NCI-H1105 treated with DMSO at 0.1 percent for 48 hours (cell line): ENCODE measurements around the gene SLC66A2.

Source experiments
- DNase-seq: peaks from one replicate; lab custom pipeline; 2025; lab: John Stamatoyannopoulos, UW

The SLC66A2 gene

GRCh38 chr18:79903071-79903635 lies 48.3 kb downstream of the SLC66A2 start:
- DNase-seq: no peak

- no peak for DNase-seq
Measured at GRCh38 chr18:79902640-79903039, 48.8 kb downstream of the SLC66A2 start.

GRCh38 chr18:79902075-79902474 lies 49.4 kb downstream of the SLC66A2 start:
- no peak for DNase-seq

GRCh38 chr18:79901665-79902064 lies 49.8 kb downstream of the SLC66A2 start:
- no peak for DNase-seq

- DNase-seq: no peak
Measured at GRCh38 chr18:79900610-79901570, 50.6 kb downstream of the SLC66A2 start.

- DNase-seq: no peak
Measured at GRCh38 chr18:79899609-79900445, 51.6 kb downstream of the SLC66A2 start.

DNA sequence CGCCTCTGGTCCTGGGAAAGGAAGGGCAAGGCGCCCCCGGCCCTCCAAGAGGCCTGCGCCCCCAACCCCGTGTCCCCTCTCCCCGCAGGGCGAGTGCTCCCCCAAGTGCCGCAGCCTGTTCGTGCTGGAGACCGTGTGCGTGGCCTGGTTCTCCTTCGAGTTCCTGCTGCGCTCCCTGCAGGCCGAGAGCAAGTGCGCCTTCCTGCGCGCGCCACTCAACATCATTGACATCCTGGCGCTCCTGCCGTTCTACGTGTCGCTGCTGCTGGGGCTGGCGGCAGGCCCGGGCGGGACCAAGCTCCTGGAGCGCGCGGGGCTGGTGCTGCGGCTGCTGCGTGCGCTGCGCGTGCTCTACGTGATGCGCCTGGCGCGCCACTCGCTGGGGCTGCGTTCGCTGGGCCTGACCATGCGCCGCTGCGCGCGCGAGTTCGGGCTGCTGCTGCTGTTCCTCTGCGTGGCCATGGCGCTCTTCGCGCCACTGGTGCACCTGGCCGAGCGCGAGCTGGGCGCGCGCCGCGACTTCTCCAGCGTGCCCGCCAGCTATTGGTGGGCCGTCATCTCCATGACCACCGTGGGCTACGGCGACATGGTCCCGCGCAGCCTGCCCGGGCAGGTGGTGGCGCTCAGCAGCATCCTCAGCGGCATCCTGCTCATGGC lies 52.4 kb downstream of the SLC66A2 start:
- no peak for DNase-seq

DNA sequence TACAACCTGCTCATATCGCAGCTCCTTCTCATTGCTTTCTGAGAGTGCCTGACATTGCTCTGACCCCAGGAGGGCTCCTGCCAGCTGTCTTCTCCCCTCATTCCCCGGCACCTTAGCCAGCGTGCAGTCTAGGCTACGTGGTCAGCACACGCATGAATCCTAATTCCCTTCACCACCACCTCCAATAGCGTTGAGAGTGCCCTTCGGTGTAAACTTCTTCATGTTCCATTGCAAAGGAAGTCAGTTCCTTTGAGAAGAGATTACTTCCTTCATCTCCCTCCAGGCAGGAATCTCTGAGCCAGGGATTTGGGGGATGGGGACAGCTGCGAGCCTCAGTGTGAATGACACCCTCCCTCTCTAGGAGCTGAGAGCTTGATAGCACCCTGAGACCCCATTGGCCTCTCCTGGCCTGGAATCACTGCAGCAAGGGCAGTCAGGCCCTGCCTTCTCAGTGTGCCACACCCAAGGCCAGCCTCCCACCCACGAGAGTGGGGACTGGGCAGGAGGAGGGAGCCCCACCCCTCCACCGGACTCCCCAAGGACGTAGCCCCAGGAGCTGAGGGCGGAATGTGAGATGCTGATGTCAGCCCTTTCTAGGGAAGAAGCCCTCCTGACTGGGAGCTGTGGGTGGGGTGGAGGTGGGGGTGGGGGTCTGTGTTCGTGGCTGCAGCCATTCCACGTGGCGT lies 53.4 kb downstream of the SLC66A2 start:
- DNase-seq: no peak

DNA sequence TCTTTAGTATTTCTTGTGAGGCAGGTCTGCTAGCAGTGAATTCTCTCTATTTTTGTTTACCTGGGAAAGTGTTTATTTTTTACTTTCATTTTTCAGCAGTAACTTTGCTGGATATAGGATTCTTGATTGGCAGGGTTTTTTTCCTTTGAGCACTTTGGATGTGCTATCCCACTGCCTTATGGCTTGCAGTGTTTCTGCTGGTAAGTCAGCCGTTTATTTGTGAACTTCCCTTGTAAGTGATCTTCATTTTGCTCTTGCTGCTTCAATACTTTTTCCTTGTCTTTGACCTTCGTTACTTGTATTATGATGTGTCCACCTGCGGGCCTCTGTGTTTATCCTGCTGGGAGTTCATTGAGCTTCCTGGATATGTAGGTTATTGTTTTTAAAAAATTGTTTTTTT lies 54.7 kb downstream of the SLC66A2 start:
- DNase-seq: no peak

- DNase-seq: no peak
Measured at GRCh38 chr18:79890674-79891073, 60.8 kb downstream of the SLC66A2 start.

DNA sequence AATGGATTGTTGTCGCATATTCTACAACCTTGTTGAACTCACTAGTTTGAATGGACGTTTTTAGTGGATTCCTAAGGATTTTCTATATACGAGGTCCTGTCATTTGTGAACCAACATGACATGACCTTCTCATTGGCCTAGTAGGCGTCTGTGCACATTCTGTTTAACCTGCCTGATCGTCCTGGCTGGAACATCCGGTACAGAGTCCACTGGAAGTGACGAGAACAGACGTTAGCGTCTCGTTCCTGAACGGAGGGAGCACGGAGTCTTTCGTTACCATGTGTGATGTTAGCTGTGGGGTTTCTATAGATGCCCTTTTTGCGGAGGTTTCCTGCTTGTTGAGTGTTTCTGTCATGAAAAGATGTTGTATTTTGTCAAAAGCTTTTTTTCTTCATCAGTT lies 61.9 kb downstream of the SLC66A2 start:
- DNase-seq: no peak

DNA sequence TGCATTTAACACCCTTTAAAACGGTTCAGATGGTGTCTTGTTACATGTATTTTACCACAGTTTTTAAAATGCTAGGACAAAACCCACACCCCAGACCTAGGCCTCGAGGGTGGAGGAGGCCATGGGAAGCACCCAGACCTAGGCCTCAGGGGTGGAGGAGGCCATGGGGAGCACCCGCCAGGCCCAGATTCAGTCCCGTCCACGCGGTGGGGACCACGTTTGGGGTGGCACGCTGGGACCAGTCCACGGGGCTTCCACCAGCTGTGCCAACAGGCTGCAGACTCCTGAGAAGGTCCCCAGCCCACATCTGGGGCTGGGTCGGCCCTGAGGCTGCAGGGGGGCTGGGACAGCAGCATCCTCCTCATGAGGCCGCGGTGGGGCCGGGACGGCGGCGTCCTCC lies 63.4 kb downstream of the SLC66A2 start:
- DNase-seq: no peak

DNA sequence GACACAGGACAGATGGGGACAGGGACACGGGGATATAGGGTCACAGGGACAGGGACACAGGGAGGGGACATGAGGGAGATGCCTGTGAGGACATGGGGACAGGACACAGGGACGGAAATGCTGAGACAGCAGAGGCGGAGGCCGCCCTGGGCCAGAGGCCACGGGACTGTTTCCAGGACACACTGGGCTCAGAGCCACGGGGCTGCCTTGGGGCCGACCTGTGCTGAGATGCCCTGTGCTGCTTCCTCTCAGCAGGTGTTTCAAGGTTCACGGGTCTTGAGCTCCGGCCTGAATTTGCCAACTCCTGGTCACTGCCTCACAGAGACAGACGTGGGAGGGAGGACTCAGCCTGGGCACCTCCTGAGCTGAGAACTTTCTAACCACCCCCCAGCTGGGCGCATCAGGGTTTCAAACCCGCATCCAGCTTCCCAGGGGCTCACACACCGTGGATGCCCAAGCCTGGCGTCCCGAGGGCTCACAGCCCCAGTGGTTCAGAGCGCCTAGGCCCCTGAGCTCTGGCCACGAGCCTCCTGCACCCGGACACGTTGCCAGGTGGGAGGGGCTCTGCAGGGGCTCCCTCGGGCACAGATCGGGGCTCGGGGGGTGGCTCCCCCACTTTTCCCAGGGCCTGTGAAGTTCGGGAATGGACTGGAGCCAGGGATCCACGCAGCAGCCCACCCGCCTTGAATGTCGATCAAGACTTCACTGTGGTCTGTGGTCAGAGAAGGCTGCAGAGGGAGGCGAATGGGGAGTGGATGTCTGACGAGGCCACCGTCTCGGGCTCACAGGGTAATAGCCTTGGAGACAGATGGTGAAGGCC lies 64.1 kb downstream of the SLC66A2 start:
- DNase-seq: no peak

DNA sequence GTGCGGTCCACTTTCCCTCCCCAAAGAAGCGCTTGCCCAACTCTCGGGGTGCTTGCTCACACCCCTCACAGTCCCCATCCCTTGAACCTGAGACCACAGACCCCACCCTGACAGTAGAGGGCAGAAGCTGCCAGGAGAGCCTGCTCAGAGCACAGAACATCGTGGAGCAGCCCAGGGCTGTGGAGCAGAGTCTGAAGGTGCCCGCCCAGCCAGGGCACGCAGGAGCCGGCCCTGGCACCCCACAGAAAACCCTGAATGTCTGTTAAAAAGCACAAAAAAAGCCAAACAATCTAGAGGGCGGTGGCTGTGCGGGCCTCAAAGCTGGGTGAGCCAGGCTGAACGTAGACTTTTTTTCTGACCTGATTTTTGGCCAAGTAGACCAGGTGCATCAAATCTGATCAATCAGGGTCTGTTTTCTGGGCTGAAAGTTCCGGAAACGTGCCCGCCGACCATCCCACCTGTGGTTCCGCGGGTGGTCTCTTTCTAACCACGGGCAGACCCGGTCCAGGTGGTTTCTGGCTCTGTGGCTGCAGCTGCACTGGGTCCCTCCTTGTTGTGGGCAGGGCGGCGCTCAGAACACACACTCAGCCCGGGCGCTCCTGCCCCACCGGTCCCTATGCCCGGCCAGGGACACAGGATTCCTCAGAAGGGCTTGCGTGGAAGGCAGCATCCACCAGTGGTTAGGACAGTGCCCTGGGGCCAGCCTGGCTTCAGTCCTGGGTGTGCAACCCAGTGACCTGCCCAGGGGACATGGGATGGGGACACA lies 66.3 kb downstream of the SLC66A2 start:
- DNase-seq: no peak

- no peak for DNase-seq
Measured at GRCh38 chr18:79884294-79884962, 67.0 kb downstream of the SLC66A2 start.

DNA sequence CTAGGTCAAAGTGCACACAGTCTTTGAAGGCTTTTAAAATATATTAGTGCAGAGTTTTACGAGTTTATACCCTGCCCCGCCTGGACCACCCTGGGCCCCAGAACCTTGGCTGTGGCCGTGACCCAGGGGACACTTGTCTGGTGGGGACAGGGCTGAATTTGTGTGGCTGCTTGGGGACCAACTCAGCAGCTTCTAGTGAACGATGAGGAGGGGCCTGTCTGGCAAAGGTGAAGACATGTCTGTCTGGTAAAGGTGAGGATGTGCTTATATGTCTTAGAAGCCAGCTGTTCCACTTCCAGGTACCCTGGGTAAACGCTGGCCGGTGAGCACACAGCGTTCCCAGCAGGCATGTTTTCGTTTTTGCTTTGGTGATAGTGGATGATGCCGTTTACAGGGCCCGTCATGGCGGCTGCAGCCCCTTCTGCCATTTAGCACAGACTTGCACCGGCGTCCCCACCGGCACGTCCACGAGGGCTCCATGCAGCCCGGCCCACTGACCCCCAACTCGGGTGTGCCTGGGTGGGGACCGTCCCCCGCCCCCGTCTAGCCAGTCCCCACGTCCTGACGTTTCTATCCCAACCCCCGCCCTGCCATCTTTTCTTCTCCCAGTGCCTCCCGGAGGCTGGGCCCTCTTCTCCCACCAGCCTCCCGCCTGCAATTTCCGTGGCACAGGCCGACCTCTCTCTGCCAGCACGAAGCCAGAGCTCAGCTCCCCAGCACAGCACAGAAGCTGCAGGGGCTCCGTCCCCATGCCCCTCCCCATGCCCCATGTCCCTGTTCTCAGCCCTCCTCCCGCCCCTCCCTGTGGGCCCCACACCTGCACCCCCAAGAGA lies 67.8 kb downstream of the SLC66A2 start:
- DNase-seq: no peak

DNA sequence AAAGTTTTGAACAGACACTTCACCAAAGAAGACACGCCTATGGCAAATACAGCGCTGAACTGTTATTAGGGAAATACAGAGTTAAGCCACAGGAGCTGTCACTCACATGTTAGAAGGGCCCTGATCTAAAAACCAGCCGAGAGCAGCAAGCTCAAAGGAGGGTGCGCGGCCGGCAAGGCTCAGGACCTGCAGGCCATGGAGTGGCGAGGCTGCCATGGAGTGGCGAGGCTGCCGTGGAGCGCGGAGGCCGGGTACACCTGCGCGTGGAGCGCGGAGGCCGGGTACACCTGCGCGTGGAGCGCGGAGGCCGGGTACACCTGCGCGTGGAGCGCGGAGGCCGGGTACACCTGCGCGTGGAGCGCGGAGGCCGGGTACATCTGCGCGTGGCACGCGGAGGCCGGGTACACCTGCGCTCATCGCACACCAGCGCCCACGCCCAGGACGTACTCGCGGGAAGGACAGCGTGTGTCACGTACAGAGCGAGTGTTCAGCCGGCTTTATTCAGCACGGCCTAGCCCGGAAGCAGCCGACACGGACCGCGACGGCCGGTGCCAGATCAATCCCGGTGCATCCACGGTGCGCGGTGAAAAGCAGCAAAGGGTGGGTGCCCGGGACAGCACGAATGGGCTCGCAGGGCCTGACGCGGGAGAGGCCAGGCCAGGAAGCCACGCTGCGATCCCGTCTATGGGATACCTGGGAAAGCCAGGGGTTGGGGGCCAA lies 68.8 kb downstream of the SLC66A2 start:
- DNase-seq: no peak

DNA sequence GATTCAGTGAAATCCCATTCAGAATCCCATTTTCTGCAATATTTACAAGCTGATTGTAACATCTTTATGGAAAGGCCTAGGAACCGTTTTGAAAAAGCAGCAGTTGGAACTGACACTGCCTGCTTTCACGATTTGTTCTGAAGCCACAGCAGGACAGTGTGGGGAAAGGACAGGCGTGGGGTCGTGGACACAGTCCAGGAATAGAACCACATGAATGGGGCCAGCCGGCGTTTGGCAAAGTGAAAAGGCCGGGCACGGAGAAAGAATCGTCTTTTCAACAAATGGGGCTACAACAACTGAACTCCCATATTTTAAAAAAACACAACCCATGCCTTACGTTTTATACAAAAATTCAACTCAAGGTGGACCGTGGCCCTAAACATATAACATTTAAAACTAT lies 69.8 kb downstream of the SLC66A2 start:
- no peak for DNase-seq
